HAP-1 (cell line): ENCODE data around the gene SPATC1L.
"Not testable (repeated sequence)": the region's sequence is repeated elsewhere in the genome, so short reads cannot be mapped to it uniquely, and the experiment has no call there.

ENCODE experiments used
- DNase-seq, 2 experiments: peaks; one replicate each; pipeline ENCODE4 v3.0.0-alpha.2; 2016 to 2020; ENCODE audit warnings: low spot score in 2 of 2
- H3K27me3 ChIP-seq: fragments of 250-450 bp; sonication (Bioruptor Pico); 2 replicates; pipeline ENCODE4 v1.5.1; 2020; ENCODE audit warnings: low read depth, mild to moderate bottlenecking, moderate library complexity
- H3K36me3 ChIP-seq: fragments of 250-450 bp; sonication (Bioruptor Pico); replicated peaks from 2 replicates; pipeline ENCODE4 v1.5.1; 2020; ENCODE audit warnings: mild to moderate bottlenecking
- H3K4me1 ChIP-seq: fragments of 250-450 bp; sonication (Bioruptor Pico); 2 replicates; pipeline ENCODE4 v1.5.1; 2020; ENCODE audit warnings: mild to moderate bottlenecking
- H3K4me3 ChIP-seq: fragments of 250-450 bp; sonication (Bioruptor Pico); 2 replicates; pipeline ENCODE4 v1.5.1; 2020; ENCODE audit warnings: mild to moderate bottlenecking, moderate library complexity
- H3K9me3 ChIP-seq: fragments of 250-450 bp; sonication (Bioruptor Pico); 2 replicates; pipeline ENCODE4 v1.5.1; 2020; ENCODE audit warnings: mild to moderate bottlenecking, moderate library complexity
- in situ Hi-C: fragments of 300-500 bp; cut with MboI; formaldehyde crosslinking; loops from 3 replicates; pipeline ENCODE4 v1.14.3; 2020; ENCODE audit warnings: low sequenced_read_pairs, inconsistent platforms, mixed read lengths

SPATC1L gene

GRCh38 chr21:46178961-46179360, 5.3 kb downstream of the SPATC1L start:
- Histone ChIP-seq H3K36me3 (no peaks in the 10 kb centered on the region), H3K9me3 (no peaks in the 10 kb centered on the region), H3K4me1 (no peaks in the 10 kb centered on the region), H3K4me3 (no peak overlapping the region), H3K27me3 (no peaks in the 10 kb centered on the region)
- in situ Hi-C loops: no loop called here
- no peak for DNase-seq

DNA sequence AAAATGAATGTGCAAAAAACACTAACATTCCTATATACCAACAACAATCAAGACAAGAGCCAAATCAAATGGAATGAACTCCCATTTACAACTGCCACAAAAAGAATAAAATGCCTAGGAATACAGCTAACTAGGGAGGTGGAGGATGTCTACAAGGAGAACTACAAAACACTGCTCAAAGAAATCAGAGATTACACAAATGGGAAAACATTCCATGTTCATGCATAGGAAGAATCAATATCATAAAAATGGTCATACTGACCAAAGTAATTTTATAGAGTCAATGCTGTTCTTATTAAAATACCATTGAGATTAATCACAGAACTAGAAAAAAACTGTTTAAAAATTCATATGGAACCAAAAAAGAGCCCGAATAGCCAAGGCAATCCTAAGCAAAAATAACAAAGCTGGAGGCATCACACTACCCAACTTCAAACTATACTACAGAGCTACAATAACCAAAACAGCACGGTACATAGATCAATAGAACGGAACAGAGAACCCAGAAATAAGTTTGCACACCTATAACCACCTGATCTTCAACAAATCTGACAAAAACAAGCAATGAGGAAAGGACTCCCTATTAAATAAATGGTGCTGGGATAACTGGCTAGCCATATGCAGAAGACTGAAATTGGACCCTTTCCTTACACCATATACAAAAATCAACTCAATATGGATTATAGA, 7.7 kb downstream of the SPATC1L start:
- DNase-seq, in situ Hi-C loops, H3K4me3 ChIP-seq, H3K4me1 ChIP-seq, H3K9me3 ChIP-seq, H3K27me3 ChIP-seq, H3K36me3 ChIP-seq: not testable (repeated sequence)

- H3K9me3 ChIP-seq: no peaks in the 10 kb centered on the region
- no peaks in the 10 kb centered on the region for H3K4me1 ChIP-seq
- no peak overlapping the region for H3K4me3 ChIP-seq
- H3K36me3 ChIP-seq: no peaks in the 10 kb centered on the region
- no peaks in the 10 kb centered on the region for H3K27me3 ChIP-seq
- no peak for DNase-seq
- in situ Hi-C loops: no loop called here
These were observed 10.7 kb downstream of the SPATC1L start for GRCh38 chr21:46173573-46173972.

GRCh38 chr21:46172863-46173528, 11.3 kb downstream of the SPATC1L start:
- no peak for DNase-seq
- in situ Hi-C loops: no loop called here
- H3K36me3 ChIP-seq: no peaks in the 10 kb centered on the region

GRCh38 chr21:46171996-46172862, 12.0 kb downstream of the SPATC1L start:
- H3K9me3 ChIP-seq: no peaks in the 10 kb centered on the region

More at GRCh38 chr21:46172863-46173528, 11.3 kb downstream of the SPATC1L start:
- no peaks in the 10 kb centered on the region for H3K9me3 ChIP-seq
- no peak overlapping the region for H3K4me3 ChIP-seq
- no peaks in the 10 kb centered on the region for H3K4me1 ChIP-seq
- no peaks in the 10 kb centered on the region for H3K27me3 ChIP-seq

GRCh38 chr21:46171585-46171984, 12.7 kb downstream of the SPATC1L start:
- no peaks in the 10 kb centered on the region for H3K4me1 ChIP-seq
- no peaks in the 10 kb centered on the region for H3K27me3 ChIP-seq
- DNase-seq: no peak
- in situ Hi-C loops: no loop called here
- H3K9me3 ChIP-seq: no peaks in the 10 kb centered on the region
- H3K4me3 ChIP-seq: no peak overlapping the region
- H3K36me3 ChIP-seq: no peaks in the 10 kb centered on the region

More at GRCh38 chr21:46171996-46172862, 12.0 kb downstream of the SPATC1L start:
- no peak overlapping the region for H3K4me3 ChIP-seq
- no peak for DNase-seq
- H3K27me3 ChIP-seq: no peaks in the 10 kb centered on the region
- no peaks in the 10 kb centered on the region for H3K4me1 ChIP-seq
- H3K36me3 ChIP-seq: no peaks in the 10 kb centered on the region
- in situ Hi-C loops: no loop called here

DNA sequence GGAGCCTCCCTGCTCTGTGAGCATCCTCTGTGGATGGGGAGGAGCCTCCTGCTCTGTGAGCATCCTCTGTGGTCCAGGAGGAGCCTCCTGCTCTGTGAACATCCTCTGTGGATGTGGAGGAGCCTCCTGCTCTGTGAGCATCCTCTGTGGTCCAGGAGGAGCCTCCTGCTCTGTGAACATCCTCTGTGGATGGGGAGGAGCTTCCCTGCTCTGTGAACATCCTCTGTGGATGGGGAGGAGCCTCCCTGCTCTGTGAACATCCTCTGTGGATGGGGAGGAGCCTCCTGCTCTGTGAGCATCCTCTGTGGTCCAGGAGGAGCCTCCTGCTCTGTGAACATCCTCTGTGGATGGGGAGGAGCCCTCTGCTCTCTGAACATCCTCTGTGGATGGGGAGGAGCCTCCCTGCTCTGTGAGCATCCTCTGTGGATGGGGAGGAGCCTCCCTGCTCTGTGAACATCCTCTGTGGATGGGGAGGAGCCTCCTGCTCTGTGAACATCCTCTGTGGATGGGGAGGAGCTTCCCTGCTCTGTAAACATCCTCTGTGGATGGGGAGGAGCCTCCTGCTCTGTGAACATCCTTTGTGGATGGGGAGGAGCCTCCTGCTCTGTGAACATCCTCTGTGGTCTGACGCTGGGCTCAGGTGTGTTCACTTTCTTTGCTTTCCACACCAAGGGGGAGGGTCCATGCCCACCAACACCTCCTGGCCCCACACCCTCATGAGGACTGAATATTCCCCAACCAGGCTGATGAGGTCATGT, 13.6 kb downstream of the SPATC1L start:
- DNase-seq, in situ Hi-C loops, H3K36me3 ChIP-seq, H3K4me1 ChIP-seq, H3K9me3 ChIP-seq, H3K27me3 ChIP-seq, H3K4me3 ChIP-seq: not testable (repeated sequence)

DNA sequence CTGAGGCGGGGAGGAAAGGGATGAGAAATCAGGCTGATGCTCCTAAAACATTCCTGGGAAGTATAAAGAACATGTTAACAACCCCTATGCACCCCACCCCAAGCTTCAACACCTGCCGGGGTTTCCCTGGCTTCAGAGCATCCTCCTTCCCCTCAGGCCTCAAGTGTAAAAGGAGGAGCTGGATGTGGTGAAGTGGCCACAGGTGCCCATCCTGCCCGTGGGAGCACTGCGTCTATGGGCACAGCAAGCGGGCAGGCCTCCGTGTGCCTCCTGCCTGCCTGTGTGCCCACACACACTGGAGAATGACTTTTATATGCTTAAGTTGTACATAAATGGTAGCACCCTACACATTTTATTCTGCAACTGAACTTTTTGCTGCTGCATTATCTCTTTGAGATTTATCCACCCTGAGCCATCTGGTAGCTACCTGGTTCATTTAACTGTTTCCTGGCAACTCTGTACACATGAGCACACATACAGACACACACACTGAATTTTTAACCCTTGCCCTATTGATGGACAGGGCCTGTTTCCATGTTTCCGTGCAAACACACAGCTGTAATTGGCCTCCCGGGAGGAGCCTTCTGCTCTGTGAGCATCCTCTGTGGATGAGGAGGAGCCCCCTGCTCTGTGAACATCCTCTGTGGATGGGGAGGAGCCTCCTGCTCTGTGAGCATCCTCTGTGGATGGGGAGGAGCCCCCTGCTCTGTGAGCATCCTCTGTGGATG, 15.4 kb downstream of the SPATC1L start:
- Histone ChIP-seq H3K4me3 (no peak overlapping the region), H3K9me3 (no peaks in the 10 kb centered on the region), H3K36me3 (no peaks in the 10 kb centered on the region), H3K4me1 (no peaks in the 10 kb centered on the region), H3K27me3 (no peaks in the 10 kb centered on the region)
- DNase-seq: no peak
- in situ Hi-C loops: no loop called here

DNA sequence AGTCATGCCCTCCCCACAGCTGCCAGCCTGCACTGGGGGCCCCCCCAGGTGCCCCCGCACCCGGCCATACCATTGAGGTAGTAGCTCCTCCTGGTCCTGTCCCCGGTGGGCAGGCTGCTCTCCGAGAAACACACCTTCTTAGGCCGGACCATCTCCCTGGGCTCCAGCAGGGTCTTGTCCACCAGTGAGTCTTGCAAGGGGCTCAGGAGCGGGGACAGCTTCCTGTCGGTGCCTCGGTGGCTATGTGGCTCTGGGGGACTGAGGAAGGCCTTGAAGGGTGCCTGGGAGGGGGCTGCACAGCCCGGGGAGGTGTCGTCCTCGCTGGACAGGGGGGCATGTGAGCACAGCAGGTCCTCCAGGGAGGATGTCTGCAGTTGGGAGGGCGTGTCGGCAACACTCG, 16.0 kb downstream of the SPATC1L start:
- no peak for DNase-seq
- in situ Hi-C loops: no loop called here
- no peaks in the 10 kb centered on the region for H3K9me3 ChIP-seq

DNA sequence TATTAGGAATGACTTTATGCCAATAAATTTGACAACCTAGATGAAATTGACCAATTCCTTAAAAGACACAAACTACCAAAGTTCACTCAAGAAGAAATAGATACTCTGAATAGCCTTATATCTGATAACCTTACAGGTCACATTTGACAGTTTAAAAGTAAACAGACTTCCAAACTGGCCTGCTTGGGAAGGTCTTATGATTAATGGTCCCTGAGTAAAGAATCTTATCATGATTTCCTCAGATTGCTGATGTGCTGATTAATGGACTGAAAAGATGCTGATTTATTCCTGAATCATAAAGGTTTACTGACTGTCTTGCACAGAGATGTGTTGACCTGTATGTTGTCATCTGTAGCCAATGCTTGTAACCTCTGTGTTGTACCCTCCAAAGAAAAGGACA, 19.2 kb downstream of the SPATC1L start:
- Histone ChIP-seq H3K27me3 (no peaks in the 10 kb centered on the region), H3K36me3 (no peaks in the 10 kb centered on the region), H3K4me1 (no peaks in the 10 kb centered on the region), H3K9me3 (no peaks in the 10 kb centered on the region), H3K4me3 (no peak overlapping the region)
- in situ Hi-C loops: no loop called here
- no peak for DNase-seq

More for the DNA sequence above, 16.0 kb downstream of the SPATC1L start:
- Histone ChIP-seq H3K4me1 (no peaks in the 10 kb centered on the region), H3K4me3 (no peak overlapping the region), H3K36me3 (no peaks in the 10 kb centered on the region), H3K27me3 (no peaks in the 10 kb centered on the region)

DNA sequence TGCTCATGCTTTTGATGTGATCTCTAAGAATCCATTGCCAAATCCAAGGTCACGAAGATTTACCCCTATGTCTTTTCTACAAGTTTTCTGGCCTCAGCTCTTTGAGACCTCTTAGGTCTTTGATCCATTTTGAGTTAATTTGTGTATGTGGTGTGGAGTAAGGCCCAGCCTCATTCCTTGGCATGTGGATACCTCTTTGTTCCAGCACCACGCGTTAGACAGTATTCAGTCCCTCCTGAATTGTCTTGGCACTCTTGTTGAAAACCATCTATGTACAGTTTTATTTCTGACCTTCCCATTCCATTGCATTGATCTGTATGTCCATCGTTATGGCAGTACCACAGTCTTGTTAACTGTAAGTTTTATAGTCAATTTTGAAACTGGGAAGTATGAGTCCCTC, 20.9 kb downstream of the SPATC1L start:
- Histone ChIP-seq H3K27me3 (no peaks in the 10 kb centered on the region), H3K4me1 (no peaks in the 10 kb centered on the region), H3K4me3 (no peak overlapping the region), H3K36me3 (no peaks in the 10 kb centered on the region), H3K9me3 (no peaks in the 10 kb centered on the region)
- DNase-seq: no peak
- in situ Hi-C loops: no loop called here

DNA sequence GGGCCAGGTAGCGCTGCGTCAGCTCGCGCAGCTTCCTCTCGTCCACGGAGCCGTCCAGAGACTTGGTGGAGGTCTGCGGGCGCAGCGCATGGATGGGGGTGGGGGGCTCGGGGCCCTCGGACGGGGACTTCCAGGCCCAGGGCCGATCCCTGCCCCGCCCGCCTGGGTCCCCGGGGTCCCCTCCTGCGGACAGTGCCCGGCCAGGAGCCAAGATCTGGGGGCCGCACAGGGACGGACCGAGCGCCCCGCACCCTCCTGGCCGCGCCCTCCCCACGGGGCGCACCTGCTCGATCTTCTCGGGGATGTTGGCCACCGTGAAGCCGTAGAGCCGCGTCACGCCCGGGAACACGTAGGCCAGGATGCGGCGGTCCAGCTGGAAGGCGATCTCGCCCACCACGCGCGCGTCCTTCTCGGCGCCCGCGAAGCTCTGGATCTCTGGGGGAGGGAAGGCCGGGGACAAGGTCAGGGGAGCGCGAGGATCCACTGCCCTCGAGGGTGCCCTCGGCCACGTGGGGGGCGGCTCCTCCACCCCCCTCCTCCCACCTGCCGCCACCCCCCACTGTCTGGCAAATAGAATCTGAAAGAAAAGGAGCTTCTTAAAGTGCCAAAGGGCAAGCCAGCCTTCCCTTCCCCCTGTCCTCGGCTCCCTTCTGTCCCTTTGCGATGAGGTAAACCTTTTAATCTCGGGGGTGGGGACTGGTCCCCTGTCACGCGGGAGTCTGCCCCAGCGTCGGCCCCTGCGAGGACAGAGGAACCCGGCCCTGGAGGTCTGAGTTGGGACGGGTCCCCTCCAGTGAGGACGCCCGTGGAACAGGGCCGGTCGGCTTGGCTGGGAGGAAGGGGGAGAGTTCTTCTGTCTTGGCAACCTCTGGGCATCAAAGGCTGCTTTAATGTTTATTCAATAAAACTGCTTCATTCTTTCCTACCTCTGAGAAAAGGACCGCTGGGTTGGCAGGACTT, 22.3 kb downstream of the SPATC1L start:
- no peaks in the 10 kb centered on the region for H3K9me3 ChIP-seq
- in situ Hi-C loops: no loop called here
- no peaks in the 10 kb centered on the region for H3K27me3 ChIP-seq
- no peaks in the 10 kb centered on the region for H3K36me3 ChIP-seq
- no peak overlapping the region for H3K4me3 ChIP-seq
- H3K4me1 ChIP-seq: no peaks in the 10 kb centered on the region
- no peak for DNase-seq
